GM12878 (cell line): ENCODE measurements around the gene CELF2. TPM values are rescaled to one million over a fixed set of nuclear protein-coding genes. Genes with fewer than 3 reads are reported as not detected.
A peak's percentile ranks its signal among the peaks of the same experiment; 100 is the strongest.

ENCODE experiments used
- ATAC-seq: fragments of 200-7000 bp; cut with Tn5 transposase; 3 replicates; pipeline ENCODE4 v1.9.1; 2020; ENCODE audit warnings: mild to moderate bottlenecking, moderate library complexity
- BruUV-seq: library from RNA; stranded (reverse); fragments of 400-500 nt; replicated peaks from 2 replicates; lab custom pipeline; 2021; lab: Mats Ljungman, UMichigan
- CTCF ChIA-PET: fragments of 300-600 bp; sonication (Branson Sonifier 250); formaldehyde crosslinking; extraction: SDS; loops from one replicate; lab custom pipeline; 2021; ENCODE audit warnings: inconsistent platforms; lab: Yijun Ruan, JAX
- POLR2A ChIA-PET: fragments of 350-600 bp; formaldehyde crosslinking; extraction: SDS; loops from one replicate; lab custom pipeline; 2021; ENCODE audit warnings: inconsistent platforms; lab: Charles Lee
- RAD21 ChIA-PET: fragments of 300-600 bp; sonication (Branson Sonifier 250); formaldehyde crosslinking; loops from one replicate; lab custom pipeline; 2023; ENCODE audit warnings: antibody characterized with exemption; ENCODE audit not compliant: unreplicated experiment; lab: Charles Lee
- SMC1A ChIA-PET: fragments of 300-600 bp; sonication (Branson Sonifier 250); formaldehyde crosslinking; loops from one replicate; lab custom pipeline; 2023; ENCODE audit not compliant: unreplicated experiment, uncharacterized antibody; lab: Charles Lee
- DNase-seq: peaks from one replicate; pipeline ENCODE4 v3.0.0-alpha.2; 2011; ENCODE audit warnings: low read depth, low spot score
- FAIRE-seq: peaks from 3 replicates; lab custom pipeline; 2011; peaks lifted over from hg19 to GRCh38; lab: Jason Lieb, UNC
- H2AFZ ChIP-seq: 2 replicates; pipeline ENCODE4 v1.6.0; 2011; ENCODE audit warnings: low read depth, low read length, control low read depth; ENCODE audit not compliant: control insufficient read depth
- H3K27ac ChIP-seq: 2 replicates; pipeline ENCODE4 v1.5.1; 2011; ENCODE audit warnings: control low read depth; ENCODE audit not compliant: control insufficient read depth, insufficient read depth
- H3K27me3 ChIP-seq, 2 experiments: replicated peaks in 1 of 2; 2 replicates each; pipeline versions ENCODE4 v1.6.0 to v1.6.1; 2011; ENCODE audit warnings: low read length in 1 of 2; ENCODE audit not compliant: control insufficient read depth in 2 of 2, insufficient read depth in 2 of 2
- H3K36me3 ChIP-seq, 2 experiments: 2 replicates each; pipeline ENCODE4 v1.5.1; 2011; ENCODE audit warnings: low read length in 1 of 2; ENCODE audit not compliant: control insufficient read depth in 2 of 2, insufficient read depth in 2 of 2
- H3K4me1 ChIP-seq: 2 replicates; pipeline ENCODE4 v1.6.1; 2011; ENCODE audit warnings: mild to moderate bottlenecking, low read length, moderate library complexity, mixed read lengths; ENCODE audit not compliant: control insufficient read depth, insufficient read depth
- H3K4me2 ChIP-seq: 2 replicates; pipeline ENCODE4 v1.6.0; 2011; ENCODE audit warnings: control low read depth; ENCODE audit not compliant: control insufficient read depth, insufficient read depth
- H3K4me3 ChIP-seq: fragments of 200-600 bp; sonication (generic); 2 replicates; pipeline ENCODE4 v1.5.1; 2016
- H3K79me2 ChIP-seq: 2 replicates; pipeline ENCODE4 v1.6.0; 2011; ENCODE audit warnings: low read length; ENCODE audit not compliant: control insufficient read depth, insufficient read depth
- H3K9ac ChIP-seq: 2 replicates; pipeline ENCODE4 v1.8.0; 2011; ENCODE audit warnings: low read length, control low read depth, mixed read lengths; ENCODE audit not compliant: control insufficient read depth, insufficient read depth
- H3K9me3 ChIP-seq: replicated peaks from 3 replicates; pipeline ENCODE4 v1.5.1; 2011; ENCODE audit warnings: mild to moderate bottlenecking, low read length; ENCODE audit not compliant: control insufficient read depth, insufficient read depth
- H4K20me1 ChIP-seq: 2 replicates; pipeline ENCODE4 v1.6.0; 2011; ENCODE audit not compliant: control insufficient read depth, insufficient read depth
- ATF2 ChIP-seq: IDR thresholded peaks from 2 replicates; pipeline ENCODE4 v1.6.1; 2012; ENCODE audit warnings: low read length, inconsistent platforms
- BCL11A ChIP-seq: IDR thresholded peaks from 2 replicates; pipeline ENCODE4 v1.6.1; 2011; ENCODE audit warnings: low read depth, low read length
- BHLHE40 ChIP-seq, 2 experiments: fragments of 450-650 bp in 1 of 2; IDR thresholded peaks; 2 replicates each; pipeline ENCODE4 v1.6.1; 2011 to 2017; ENCODE audit warnings: low read depth in 2 of 2, borderline replicate concordance in 1 of 2, improper control_type of control experiment in 1 of 2, low read length in 1 of 2, mild to moderate bottlenecking in 1 of 2
- CEBPZ ChIP-seq: fragments of 150-350 bp; IDR thresholded peaks from 2 replicates; pipeline ENCODE4 v1.6.1; 2016; ENCODE audit warnings: low read depth, low read length
- ESRRA ChIP-seq: IDR thresholded peaks from 2 replicates; pipeline ENCODE4 v1.6.1; 2012; ENCODE audit warnings: mild to moderate bottlenecking, low read length, improper control_type of control experiment
- FOXK2 ChIP-seq: fragments of 450-650 bp; IDR thresholded peaks from 2 replicates; pipeline ENCODE4 v1.6.1; 2017; ENCODE audit warnings: mild to moderate bottlenecking, moderate library complexity
- MAX ChIP-seq: IDR thresholded peaks from 2 replicates; pipeline ENCODE4 v1.6.1; 2012; ENCODE audit warnings: low read depth, low read length, improper control_type of control experiment
- MTA2 ChIP-seq: fragments of 450-650 bp; IDR thresholded peaks from 2 replicates; pipeline ENCODE4 v1.6.1; 2016; ENCODE audit warnings: low read depth, mild to moderate bottlenecking, moderate library complexity
- NR2C2 ChIP-seq: IDR thresholded peaks from 2 replicates; pipeline ENCODE4 v1.6.1; 2011; ENCODE audit warnings: borderline replicate concordance, low read depth; ENCODE audit not compliant: control insufficient read depth, insufficient read length
- PAX5 ChIP-seq: IDR thresholded peaks from 2 replicates; pipeline ENCODE4 v1.6.1; 2011; ENCODE audit warnings: low read depth, low read length, borderline replicate concordance
- RBBP5 ChIP-seq: fragments of 200-600 bp; sonication (generic); conservative IDR thresholded peaks from 2 replicates; pipeline ENCODE4 v1.6.1; 2016
- RFX5 ChIP-seq: IDR thresholded peaks from 2 replicates; pipeline ENCODE4 v1.6.1; 2011; ENCODE audit warnings: low read depth, low read length, improper control_type of control experiment
- SRF ChIP-seq, 2 experiments: IDR thresholded peaks; 2 replicates each; pipeline ENCODE4 v1.6.1; 2011; ENCODE audit warnings: low read depth in 2 of 2, low read length in 2 of 2, mild to moderate bottlenecking in 1 of 2, moderate library complexity in 1 of 2
- SUPT20H ChIP-seq: IDR thresholded peaks from 2 replicates; pipeline ENCODE4 v1.6.1; 2011; ENCODE audit warnings: low read depth, mild to moderate bottlenecking, low read length, moderate library complexity, borderline replicate concordance; ENCODE audit not compliant: control insufficient read depth
- USF1 ChIP-seq: IDR thresholded peaks from 2 replicates; pipeline ENCODE4 v1.6.1; 2011; ENCODE audit warnings: borderline replicate concordance, low read depth, mild to moderate bottlenecking, moderate library complexity, mixed read lengths, low read length; ENCODE audit not compliant: insufficient read depth; ENCODE audit errors: extremely low read length
- ZBED1 ChIP-seq: IDR thresholded peaks from 2 replicates; pipeline ENCODE4 v1.6.1; 2016; ENCODE audit warnings: borderline replicate concordance
- WGBS: methylation state at CpG from one replicate; pipeline ENCODE4 v1.1.6; 2016; ENCODE audit warnings: low lambda C conversion rate; ENCODE audit not compliant: insufficient replicate concordance, insufficient coverage; ENCODE audit errors: missing lambda C conversion rate; 5-methylcytosine and 5-hydroxymethylcytosine counted together
- in situ Hi-C: fragments of 300-500 bp; cut with MboI; formaldehyde crosslinking; loops from 9 replicates; pipeline ENCODE4 v1.14.3; 2018; ENCODE audit warnings: mixed read lengths
- intact Hi-C: fragments of 100-400 bp; cut with micrococcal nuclease; formaldehyde crosslinking; loops from one replicate; pipeline ENCODE4 v1.14.2; 2022; ENCODE audit not compliant: unreplicated experiment
- polyA plus RNA-seq, 11 experiments: library from polyadenylated mRNA; depleted of rRNA in 4 of 11; unstranded in 6 of 11; stranded (reverse) in 5 of 11; fragments of >200 nt; fragmentation: Nextera tagmentation in 4 of 11; fragmentation: Illumina TruSeq in 1 of 11; extraction: Ambion mirVana in 4 of 11; extraction: Trizol in 1 of 11; gene quantifications; 1 replicate in 1 of 11; 2 replicates in 10 of 11; pipeline versions ENCODE4 v1.2.1 to v1.2.3, GENCODE V29; 2011 to 2016; ENCODE audit warnings: inconsistent platforms in 2 of 11, missing spikeins in 2 of 11, low read depth in 1 of 11
- total RNA-seq, 4 experiments: library from RNA; depleted of rRNA in 3 of 4; stranded (reverse); fragments of >200 nt in 3 of 4; fragmentation: Illumina TruSeq in 1 of 4; extraction: Trizol in 1 of 4; gene quantifications; 2 replicates each; pipeline versions ENCODE4 v1.2.1 to v1.2.3, GENCODE V29; 2013 to 2021

The CELF2 gene
- total and polyA plus RNA-seq, 10 of the 15 experiments (the other 5 are each of a cell fraction or from before 2014, with no cell fraction given): 20.8 to 129 (median 86.3) TPM

- TF ChIP-seq NR2C2 (no peak), SRF (IDR thresholded peaks at IDR 0.05; ENCODE audit: low read depth in 2 of 2, low read length in 2 of 2) (no peak), ESRRA (no peak), MAX (peak; percentile 45; the same call in 1 of the 2 replicates), FOXK2 (no peak)
These were observed 155.4 kb downstream of the CELF2 start (continued) for GRCh38 chr10:11173042-11173441.

- peak overlapping the region; percentile 96 for H3K4me3 ChIP-seq
- no peak for FAIRE-seq
- peak overlapping the region; percentile 98 for H3K4me2 ChIP-seq
- H2AFZ ChIP-seq: no peak overlapping the region
- WGBS: 2% methylated on average over 11 of the region's 11 CpGs
- peak overlapping the region; percentile 95 for H3K27ac ChIP-seq
- H3K4me1 ChIP-seq: peaks cover 62% of the 10 kb centered on the region
- ChIA-PET POLR2A (interaction anchor here (0.8 to 8.7 kb wide), 6 partner anchors 11 to 95 kb away, joined by 3 to 130 read pairs (median 5); no protein-coding TSS in a partner anchor), SMC1A (interaction anchor here (0.7 to 18.3 kb wide), 12 partner anchors 9 to 103 kb away, joined by 3 to 417 read pairs (median 10); no protein-coding TSS in a partner anchor), RAD21 (interaction anchor here (0.8 to 8.5 kb wide), 9 partner anchors 10 to 153 kb away, joined by 3 to 212 read pairs (median 4); no protein-coding TSS in a partner anchor), CTCF (interaction anchor here (0.7 to 13.9 kb wide), 11 partner anchors 11 to 94 kb away, joined by 3 to 114 read pairs (median 6); no protein-coding TSS in a partner anchor)
- no peaks in the 10 kb centered on the region for H3K9me3 ChIP-seq
- no peaks in the 10 kb centered on the region for H4K20me1 ChIP-seq
- BruUV-seq: no TSS peak
- H3K27me3 ChIP-seq: no peaks in the 10 kb centered on the region
- intact Hi-C loops (loop anchor here (10.0 kb wide), 2 partner anchors 269 to 509 kb away; no protein-coding TSS in a partner anchor), in situ Hi-C loops (loop anchor here (10.0 kb wide), 2 partner anchors 509 to 869 kb away; partner anchors contain the start of gene UPF2)
- peaks cover 13 to 17% of the 10 kb centered on the region in 2 experiments for H3K36me3 ChIP-seq
- H3K9ac ChIP-seq: peak overlapping the region; percentile 73
- peak; percentile 86 for DNase-seq
- H3K79me2 ChIP-seq: peaks cover 100% of the 10 kb centered on the region
- ATAC-seq: peak; percentile 57
- TF ChIP-seq CEBPZ (no peak), ZBED1 (peak; percentile 23; the same call in 1 of the 2 replicates), BHLHE40 (IDR thresholded peaks at IDR 0.05; ENCODE audit: borderline replicate concordance in 1 of 2, low read depth in 2 of 2, low read length in 1 of 2) (peak; percentile 83 to 85), USF1 (peak; percentile 58), RFX5 (0 out of 2 replicates have a peak, but pooled peaks have one; percentile 21), MAX (peak; percentile 83), MTA2 (peak; percentile 69), ATF2 (no peak), BCL11A (peak; percentile 55; the same call in 1 of the 2 replicates), PAX5 (0 out of 2 replicates have a peak, but pooled peaks have one; percentile 59), SUPT20H (no peak), RBBP5 (no peak)
These were observed 158.2 kb downstream of the CELF2 start for GRCh38 chr10:11175823-11176243.
